ENCODE measurements around the gene VAV1.
"Not testable (repeated sequence)": the region's sequence is repeated elsewhere in the genome, so short reads cannot be mapped to it uniquely, and the experiment has no call there.

The VAV1 gene

GRCh38 chr19:6821639-6822310 is 49.3 kb downstream of the VAV1 start:
- DNase-seq, result no peak

GRCh38 chr19:6822311-6822670 is 49.8 kb downstream of the VAV1 start:
- DNase-seq, result no peak

- no peak for DNase-seq
These were observed 52.7 kb downstream of the VAV1 start for GRCh38 chr19:6825076-6825774.

GRCh38 chr19:6826281-6826920 is 53.9 kb downstream of the VAV1 start:
- no peak for DNase-seq

GRCh38 chr19:6828306-6828697 is 55.8 kb downstream of the VAV1 start:
- DNase-seq, result no peak

- no peak for DNase-seq
These were observed 56.5 kb downstream of the VAV1 start for GRCh38 chr19:6828698-6829633.

GRCh38 chr19:6829829-6830228 is 57.3 kb downstream of the VAV1 start:
- not testable (repeated sequence) for DNase-seq

- not testable (repeated sequence) for DNase-seq
These were observed 58.6 kb downstream of the VAV1 start for GRCh38 chr19:6831084-6831483.

GRCh38 chr19:6832412-6832811 is 59.9 kb downstream of the VAV1 start:
- no peak for DNase-seq

GRCh38 chr19:6833166-6833790 is 60.8 kb downstream of the VAV1 start:
- no peak for DNase-seq

GRCh38 chr19:6834433-6834832 is 61.9 kb downstream of the VAV1 start:
- no peak for DNase-seq

GRCh38 chr19:6835501-6835900 is 63.0 kb downstream of the VAV1 start:
- no peak for DNase-seq

GRCh38 chr19:6837525-6837924 is 65.0 kb downstream of the VAV1 start:
- DNase-seq, result no peak

GRCh38 chr19:6838062-6838655 is 65.7 kb downstream of the VAV1 start:
- no peak for DNase-seq

- DNase-seq, result no peak
These were observed 70.5 kb downstream of the VAV1 start for GRCh38 chr19:6842871-6843607.

- DNase-seq, result no peak
These were observed 75.3 kb downstream of the VAV1 start for GRCh38 chr19:6847828-6848200.

GRCh38 chr19:6848986-6849385 is 76.5 kb downstream of the VAV1 start:
- DNase-seq, result no peak

- DNase-seq, result no peak
These were observed 77.4 kb downstream of the VAV1 start for GRCh38 chr19:6849876-6850275.

GRCh38 chr19:6851359-6851758 is 78.9 kb downstream of the VAV1 start:
- no peak for DNase-seq

- no peak for DNase-seq
These were observed 79.5 kb downstream of the VAV1 start for GRCh38 chr19:6852001-6852400.

- DNase-seq, result no peak
These were observed 81.4 kb downstream of the VAV1 start for GRCh38 chr19:6853868-6854267.

GRCh38 chr19:6854758-6855157 is 82.2 kb downstream of the VAV1 start:
- DNase-seq, result no peak

All from NCI-H2171 (cell line).